GM18861 (cell line): ENCODE data around the gene AFF3.
"Not testable (repeated sequence)": the region's sequence is repeated elsewhere in the genome, so short reads cannot be mapped to it uniquely, and the experiment has no call there.

Experiments used
- ATAC-seq: cut with Tn5 transposase; IDR thresholded peaks from one replicate; pipeline ENCODE4 v1.9.1; 2021; ENCODE audit not compliant: unreplicated experiment

Gene AFF3

DNA sequence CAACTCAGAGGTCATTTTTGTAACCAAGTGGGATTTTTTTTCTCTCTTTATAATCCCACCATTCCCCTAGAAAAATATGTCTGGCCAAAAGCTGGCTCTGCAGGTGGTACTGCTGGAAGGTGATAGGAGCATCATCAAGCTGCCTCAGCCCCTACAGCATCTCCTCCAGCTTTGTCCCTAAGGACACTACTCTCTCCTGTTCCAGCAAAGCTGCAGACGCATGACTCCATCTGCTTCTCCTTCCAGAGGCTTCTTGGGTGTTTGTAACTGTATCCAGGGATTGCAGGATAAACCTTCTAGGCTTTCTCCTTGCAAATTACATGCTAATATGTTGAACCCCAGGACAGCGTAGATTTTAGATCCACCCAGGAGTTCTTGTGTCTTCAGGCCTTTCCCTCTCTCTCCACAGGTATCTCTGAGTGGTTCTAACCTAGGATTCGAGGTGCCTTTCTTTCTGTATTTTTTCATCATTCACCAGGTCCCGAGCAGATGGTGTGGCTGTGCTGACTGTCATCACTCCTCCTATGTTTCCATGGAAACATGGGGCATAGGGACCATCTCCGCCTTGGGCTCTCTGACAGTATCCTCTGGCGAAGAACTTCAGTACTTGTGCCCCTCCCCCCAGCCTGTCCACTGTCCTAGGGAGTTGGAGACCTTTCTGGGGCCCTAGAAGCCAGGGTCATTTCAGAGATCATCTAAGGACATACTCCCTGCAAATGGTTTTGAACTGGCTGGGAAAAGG lies 34.3 kb downstream of the AFF3 start:
- no peak for ATAC-seq

DNA sequence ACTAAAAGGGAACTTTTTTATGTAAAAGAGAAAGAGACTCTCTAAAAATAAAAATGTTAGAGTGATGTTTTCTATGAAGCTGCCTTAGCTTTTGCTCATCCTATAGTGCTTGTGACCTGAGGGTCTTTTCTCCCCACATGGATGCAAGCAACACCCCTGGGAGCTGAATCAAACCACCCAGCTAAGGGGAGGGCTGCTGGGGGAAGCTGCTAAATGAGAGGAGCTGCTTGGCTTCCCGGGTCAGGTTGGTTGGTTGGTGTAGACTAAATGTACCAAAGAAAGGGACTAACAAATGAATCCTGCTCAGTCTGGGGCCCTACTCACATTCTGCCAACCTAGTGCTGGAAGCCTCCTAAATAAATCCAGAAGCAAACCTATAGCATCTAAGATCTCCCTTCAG lies 35.0 kb downstream of the AFF3 start:
- ATAC-seq: no peak

DNA sequence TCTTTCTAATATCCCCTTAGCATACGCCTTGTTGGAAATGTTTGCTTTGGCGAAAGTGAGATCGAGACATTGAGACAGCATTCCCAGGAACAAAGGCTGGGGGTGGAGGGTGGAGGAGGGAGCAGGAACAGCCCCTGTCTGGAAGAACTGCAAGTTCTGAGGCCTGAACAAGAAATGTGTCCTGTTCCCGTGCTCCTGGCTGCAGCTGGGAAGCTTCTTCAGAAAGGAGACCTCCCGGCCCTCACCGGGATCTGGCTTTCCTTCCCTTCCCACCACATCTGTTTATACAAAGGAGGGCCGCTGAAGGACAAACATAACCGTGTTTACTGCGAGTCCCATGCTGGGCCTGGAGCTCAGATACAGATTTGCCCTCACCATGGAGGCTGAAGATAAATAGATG lies 35.9 kb downstream of the AFF3 start:
- no peak for ATAC-seq

DNA sequence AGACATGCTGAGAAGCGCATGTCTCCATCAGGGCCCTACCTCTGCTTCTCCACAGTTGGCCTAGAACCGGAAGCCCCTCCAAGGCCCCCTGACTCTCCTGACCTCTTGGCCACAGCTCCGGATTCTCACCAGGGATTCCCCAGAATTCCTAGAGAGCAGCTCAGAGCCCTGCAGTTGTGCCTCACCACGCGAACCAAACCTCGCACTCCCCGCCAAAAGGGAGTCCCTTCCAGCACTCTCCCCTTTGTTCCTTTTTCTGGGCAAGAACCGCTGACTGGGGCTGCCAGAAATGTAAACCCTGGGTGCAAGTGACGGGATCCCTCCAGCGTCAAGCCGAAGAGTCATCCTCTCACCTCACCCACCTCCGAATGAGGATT lies 36.7 kb downstream of the AFF3 start:
- ATAC-seq: no peak

DNA sequence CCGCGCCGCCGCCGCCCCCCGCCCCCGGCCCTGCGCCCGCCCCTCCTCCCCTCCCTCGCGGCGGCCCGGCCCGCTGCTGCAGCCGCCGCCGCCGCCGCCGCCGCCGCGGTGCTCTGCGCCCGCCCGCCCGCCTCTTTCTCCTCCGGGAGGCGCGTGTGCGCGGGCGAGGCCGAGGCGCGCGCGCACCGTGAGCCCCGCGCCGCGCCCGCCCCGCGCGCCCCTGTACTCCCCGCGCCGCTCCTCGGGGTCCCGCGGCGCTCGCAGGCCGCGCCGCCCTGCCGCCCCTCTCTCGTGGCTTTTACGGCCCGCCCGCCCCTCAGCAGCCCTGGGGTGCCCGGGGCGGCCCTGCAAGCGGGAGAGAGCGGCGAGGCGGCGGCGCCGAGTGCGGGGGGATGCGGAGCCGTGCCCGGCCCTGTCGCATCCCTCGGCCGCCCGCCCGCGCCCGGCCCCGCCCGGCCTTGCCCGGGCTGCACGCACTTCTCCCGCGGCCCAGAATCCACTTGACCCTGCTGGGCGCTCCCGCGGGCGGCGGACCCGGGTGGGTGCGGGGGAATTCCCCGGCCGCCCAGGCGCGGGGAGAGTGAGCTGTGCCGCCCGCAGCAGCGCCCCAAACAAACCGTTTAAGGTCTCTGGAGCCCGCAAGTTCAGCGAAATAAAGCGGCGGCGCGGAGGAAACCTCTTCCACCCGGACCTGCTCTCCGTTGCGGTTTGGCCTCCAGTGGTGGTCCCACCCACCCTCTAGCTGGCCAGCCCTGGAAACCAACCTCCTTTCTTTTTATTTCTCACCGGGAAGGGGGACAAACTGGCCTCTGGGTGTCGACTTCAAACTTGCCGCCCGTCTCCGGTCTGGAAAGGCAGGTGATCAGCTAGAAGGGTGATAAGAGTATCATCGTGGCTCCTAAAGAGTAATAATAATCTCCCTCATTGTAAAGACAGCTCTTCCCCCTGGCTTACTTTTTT lies 37.4 kb downstream of the AFF3 start:
- ATAC-seq: no peak

DNA sequence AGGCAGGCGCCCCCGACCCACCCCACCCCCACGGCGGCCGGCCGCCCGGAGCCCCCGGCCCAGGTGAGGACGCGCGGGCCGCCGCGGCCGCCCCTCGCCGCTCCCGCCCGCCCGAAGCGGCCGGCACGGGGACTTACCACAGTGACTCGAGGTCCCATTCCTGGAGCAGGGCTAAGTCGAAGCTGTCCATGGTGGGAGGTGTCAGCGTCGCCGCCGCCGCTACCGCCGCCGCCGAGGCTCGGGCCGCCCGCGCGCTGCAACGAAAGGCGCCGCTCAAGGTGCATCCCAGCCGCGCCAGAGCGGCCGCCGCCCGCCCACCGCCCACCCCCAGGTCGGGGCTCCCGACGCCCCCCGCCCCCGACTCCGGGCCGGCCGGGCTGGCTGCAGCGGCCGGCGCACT lies 38.1 kb downstream of the AFF3 start:
- not testable (repeated sequence) for ATAC-seq

DNA sequence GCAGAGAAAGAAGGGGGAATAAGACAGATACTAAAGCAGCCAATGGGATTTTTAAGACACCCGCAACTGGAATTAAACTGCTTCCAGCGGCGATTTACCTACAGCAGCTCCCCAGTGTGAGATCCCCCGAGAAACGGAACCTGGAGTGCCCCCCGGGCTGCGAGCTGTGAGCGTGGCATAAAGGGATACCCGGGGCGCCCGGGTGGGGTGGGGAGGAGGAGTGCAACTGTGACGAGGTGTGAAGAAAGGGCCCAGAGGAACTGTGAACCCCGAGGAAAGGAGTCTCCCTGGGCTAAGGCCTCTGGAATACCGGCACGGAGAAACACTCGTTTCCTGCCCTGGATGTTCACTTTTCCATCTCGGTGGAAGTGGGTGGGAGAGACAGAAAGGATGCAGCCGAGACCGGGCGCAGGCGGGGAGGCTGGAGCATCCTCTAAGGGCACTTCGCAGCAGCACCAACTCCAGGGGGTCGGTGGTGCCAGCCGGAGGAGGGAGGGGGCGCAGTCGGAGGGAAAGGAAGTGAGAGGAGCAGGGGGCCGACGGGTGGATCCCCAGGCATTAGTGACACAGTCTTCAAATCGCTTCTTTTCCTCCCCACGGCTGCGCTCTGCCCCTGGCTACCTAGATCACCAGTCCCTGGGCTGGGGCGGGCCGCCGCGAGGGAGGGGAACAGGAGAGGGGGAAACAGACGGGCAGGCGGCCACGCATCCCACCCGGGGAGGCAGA lies 38.7 kb downstream of the AFF3 start:
- ATAC-seq: not testable (repeated sequence)

DNA sequence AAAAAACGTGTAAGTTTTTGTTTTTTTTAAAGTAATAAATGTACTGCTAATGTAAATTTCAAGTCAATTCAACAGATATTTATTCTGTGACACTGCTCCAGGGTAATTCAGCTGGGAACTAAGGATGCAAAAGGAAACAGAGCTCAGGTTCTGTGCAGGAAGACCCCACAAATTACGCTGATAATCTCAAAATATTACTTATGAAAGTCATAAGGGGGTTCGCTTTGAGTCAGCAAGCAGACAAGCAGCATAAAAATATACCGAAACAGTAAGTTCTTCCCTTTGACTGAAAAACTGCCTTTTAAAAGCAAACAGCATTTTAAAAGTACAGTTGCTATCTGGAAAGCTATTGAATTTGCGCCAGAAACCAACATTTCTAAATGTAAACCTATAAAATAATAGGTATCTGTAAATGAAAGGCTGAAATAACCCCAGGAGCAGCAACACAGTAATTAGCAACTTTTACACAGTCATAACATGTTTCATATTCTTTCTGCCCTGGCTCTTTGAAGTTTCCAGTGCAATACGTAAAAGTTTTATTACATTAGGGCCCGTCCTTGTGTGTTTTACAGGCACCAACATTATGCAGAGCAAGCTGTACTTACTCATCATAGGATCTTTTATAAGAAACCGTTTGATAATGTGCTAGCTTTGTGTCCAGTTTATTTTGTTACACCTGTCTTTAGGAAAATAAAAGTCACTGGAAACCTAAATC lies 39.8 kb downstream of the AFF3 start:
- not testable (repeated sequence) for ATAC-seq

DNA sequence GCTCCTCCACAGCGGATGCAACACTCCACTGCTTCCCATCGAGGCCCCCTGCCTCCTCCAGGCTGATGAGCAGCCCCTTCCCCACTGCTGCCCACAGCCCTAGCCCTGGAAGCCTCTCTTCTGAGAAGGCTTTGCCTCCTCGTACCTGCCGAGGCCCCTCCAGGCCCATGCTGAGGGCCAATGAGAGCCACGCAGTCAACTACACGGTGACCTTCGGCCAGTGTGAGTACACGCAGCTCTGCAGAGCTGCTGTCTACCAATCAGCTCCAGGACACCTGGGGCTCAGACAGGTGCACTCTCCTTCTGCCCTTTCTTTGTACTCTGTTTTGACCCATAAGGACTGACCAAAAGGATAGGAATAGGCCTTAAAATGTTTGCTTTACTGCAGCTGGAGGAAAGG lies 43.5 kb downstream of the AFF3 start:
- not testable (repeated sequence) for ATAC-seq

DNA sequence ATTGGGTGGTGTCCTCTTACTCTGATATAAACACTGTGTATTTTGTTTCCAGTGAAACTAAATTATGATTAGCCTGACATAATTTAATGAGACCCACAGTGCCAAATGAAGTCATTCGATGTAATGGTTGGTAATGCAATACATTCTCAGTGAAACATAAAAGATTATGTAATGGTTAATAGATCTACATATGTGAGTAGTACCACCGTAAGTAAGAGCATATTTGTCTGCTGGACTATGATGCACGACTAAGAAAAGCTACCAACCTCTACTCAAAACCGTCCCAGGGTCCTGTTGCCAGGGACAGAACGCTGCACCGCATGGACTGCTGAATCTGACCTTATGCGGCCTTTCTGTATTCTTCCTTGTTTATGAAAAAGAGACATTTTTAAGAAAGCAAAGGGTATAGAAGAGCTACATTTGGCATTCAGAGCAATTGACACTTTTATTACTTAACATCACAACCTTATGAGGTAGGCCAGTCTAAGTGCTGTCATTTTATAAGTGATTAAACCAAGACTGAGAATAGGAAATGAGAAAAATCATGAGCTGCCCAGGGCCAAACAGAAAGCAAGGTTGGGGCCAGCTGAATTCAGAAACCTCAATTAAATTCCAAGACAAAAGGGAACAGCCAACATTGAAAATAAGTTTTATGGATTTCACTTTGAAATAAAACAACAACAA lies 44.6 kb downstream of the AFF3 start:
- not testable (repeated sequence) for ATAC-seq

DNA sequence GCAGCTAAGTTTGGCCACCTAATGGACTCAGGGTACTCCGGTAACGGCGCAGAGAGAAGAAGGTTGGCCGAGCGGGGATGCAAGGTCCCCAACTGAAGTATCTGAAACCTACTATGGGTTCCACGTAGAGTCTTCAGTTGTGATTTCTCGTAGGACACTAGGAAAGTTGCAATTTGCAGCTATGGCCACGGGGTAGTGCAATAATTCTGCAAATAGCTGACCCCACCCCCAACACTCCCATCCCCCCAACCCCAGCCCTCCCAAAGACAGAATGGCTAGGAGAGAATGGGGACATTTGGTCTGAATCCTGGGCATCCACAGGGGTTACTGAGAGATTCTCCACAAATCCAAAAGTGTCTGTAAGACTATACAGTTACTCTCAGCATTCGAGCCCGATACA lies 46.5 kb downstream of the AFF3 start:
- ATAC-seq: not testable (repeated sequence)

DNA sequence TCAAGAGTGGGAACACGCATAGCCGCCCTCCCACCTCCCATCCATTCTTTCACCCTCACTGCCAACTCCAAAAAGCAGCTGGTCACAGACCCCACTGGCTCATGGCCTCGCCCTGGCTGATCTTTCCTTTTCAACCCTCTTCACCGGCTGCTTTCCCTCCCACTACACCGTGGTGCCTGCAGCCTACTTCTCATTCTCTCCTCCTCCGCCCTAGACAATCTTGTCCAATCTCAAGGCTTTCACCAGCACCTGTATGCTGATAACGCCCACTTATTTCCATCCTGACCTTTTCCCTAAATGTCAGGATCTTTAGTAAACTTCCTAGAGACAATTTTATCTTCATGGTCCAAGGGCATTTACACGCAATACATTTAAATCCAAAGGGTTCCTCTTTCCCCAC lies 50.6 kb downstream of the AFF3 start:
- ATAC-seq: not testable (repeated sequence)

DNA sequence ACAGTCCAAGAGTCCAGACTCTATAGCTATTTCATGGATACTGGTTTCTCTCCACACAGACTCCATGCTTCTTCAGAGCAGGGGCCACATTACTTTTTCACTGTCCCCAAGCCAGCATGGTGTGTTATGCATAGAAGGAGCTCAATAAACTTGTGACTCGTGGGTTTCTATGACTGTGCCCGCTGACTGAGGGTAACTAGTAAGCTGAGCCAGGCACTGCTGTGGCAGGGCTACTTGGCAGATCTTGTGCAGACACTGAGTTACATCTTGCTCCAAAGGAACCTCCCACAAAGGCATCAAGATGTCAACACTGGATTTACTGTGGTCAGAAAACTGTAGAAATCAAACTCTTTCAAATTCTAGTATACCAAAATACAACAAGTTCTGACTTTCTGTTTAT lies 56.6 kb downstream of the AFF3 start:
- ATAC-seq: not testable (repeated sequence)

DNA sequence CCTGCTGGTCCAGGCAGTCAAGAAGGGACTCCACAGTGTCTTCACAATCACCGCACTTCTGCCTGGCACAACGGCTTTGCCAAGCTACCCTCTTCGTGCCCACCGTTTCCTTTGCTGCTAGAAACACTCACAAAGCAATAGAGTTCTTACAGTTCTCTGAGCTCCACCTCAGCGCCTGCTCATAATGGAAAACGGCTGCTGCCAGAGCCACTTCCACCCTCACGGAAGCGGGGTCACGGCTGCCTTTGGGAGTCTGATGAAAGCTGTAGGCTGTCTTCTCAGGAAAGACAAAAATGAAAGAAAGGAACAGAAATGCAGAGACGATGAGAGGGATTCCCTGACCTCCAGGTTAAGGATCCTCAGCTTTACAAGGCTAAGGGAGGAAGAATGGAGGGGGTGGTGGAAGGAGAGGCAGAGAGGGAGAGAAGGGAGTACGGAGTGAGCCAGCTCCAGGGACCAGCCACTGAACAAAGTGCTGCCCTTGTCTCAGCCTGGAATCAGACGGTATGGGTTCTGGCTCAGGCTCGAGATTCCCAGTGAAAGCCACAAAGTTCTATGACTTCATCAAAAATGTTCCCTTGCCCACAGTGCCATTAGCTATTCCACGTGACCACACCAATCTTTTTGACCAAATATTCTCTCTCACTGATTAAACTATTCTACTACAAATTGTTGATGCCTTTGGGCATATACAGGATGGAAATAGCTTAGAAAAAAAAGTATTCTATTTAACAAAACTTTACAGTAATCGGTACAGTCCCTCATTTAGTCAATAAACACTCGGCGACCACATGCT lies 58.8 kb downstream of the AFF3 start:
- not testable (repeated sequence) for ATAC-seq

DNA sequence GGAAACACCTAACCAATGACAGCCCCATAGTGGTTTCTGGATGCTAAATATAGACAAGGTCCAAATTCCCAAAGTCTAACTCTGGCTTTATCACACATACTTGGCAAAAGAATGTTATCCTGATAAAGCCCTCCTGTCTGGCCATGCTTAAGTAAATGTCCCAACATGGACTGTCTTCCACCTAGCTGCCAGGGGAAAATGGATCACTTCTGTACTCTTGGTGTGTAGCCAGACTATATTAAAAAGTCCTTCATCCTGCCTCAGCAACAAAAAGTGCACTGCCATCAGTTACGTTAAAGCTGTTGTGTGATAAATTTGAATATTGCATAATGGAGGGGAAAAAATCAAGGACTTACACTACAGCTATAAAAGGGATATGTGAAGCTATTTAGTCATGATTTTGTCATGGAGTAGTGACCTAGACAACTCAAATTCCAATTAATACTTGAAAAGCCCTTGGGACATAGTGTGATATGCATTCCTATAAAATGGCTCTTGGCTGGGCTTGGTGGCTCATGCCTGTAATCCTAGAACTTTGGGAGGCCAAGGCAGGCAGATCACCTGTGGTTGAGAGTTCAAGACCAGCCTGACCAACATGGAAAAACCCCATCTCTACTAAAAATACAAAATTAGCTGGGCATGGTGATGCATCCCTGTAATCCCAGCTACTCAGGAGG lies 60.0 kb downstream of the AFF3 start:
- ATAC-seq: not testable (repeated sequence)

DNA sequence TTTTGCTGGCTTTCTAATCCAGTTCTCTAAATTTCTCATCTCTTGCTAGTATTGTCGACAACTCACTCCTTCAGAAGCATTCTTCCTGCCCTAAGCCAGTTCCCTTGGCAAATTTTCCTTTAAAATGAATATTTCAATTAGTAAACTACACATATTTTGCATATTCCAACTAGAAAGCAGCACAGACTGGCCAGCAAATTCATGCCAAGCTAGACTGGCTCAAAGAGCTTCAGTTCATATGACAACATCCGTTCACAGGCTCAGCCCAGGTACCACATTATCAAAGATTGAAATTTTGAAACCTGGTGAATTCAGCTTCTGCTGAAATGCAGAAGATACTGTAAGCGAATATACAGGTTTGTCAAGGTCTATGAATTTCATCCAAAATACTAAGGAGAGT lies 64.5 kb downstream of the AFF3 start:
- no peak for ATAC-seq

DNA sequence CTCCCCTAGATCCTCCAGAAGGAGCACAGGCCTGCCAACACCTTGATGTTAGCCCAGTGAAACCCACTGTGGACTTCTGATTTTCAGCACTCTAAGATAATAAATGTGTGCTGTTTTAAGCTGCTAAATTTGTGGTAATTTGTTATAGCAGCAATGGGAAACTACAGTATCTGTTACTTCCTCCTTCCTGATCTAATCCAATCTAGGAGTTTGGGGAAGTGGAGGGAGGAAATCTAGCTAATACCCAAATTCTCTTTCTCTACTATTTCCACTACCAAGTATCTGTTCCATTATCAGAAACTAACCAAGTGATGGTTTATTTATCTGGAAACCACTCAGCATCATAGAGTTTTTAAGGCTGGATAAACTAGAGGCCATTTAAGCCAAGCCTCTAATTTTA lies 64.9 kb downstream of the AFF3 start:
- ATAC-seq: no peak

DNA sequence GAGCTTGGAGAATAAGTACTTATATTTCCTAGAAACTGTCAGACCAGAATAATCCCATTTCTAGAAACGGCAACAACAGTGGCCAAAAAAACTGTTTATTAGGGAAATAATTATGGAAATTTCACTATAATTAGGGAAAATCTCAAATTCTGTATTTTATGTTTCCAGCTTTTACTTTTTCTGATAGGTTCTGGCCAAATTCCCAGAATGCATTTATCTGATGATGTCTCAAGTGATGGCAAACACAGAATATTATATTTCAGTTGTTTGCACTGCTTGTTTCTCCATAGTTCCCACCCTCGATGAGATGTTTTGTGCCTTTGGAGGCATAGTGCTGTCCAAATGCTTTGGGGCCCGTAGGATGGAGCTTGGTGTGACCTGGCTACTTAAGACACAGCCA lies 66.9 kb downstream of the AFF3 start:
- ATAC-seq: no peak

DNA sequence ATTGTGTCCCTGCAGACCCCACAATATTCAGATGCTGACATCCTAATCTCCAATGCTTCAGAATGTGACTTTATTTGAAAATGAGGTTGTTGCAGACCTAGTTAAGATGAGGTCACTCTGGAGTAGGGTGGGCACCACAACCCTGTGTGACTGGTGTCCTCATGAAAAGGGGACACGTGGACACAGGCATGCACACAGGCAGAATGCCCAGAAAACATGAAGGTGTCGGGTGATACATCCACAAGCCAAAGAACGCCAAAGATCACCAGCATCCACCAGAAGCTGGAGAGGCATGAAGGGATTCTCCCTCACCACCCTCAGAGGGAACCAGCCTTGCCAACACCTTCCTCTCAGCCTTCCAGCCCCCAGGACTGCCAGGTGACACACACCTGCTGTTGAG lies 69.3 kb downstream of the AFF3 start:
- no peak for ATAC-seq
